ENCODE data around the gene ARHGEF17.

The ARHGEF17 gene

DNA sequence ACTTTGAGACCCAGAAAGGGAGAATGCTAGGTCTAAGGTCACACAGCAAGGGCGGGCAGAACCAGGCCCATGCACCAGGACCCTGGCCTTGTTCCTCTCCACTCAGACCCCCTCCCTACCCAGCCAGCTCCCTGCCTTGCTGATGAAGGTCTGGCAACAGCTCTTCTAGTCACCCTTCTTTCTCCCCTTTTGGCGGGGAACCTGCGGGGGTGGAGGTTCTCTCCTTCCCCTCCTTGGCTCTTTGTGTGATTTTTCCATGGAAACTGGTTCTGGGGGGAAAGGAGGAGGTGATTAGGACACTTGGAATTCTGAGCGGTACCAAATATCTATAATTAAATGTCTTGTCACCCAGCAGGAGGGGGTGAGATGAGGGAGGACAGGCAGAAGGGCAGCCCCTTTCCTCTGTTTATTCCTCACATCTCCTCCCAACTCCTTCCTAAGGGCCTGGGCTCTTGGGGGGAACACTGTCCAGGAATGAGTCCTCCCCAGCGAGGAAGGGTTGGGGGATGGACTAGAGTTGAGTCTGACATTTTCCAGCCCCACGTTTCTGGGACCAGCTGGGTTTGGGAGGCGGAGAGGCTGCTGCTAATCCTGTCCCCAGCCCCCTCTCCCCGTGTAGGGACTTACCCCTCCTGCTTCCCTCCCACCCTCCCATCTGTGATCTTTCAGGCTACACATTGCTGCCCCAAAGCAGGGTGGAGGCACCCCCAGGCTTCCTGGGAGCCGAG is 7.4 kb downstream of the ARHGEF17 start:
- DNase-seq = no peak

DNA sequence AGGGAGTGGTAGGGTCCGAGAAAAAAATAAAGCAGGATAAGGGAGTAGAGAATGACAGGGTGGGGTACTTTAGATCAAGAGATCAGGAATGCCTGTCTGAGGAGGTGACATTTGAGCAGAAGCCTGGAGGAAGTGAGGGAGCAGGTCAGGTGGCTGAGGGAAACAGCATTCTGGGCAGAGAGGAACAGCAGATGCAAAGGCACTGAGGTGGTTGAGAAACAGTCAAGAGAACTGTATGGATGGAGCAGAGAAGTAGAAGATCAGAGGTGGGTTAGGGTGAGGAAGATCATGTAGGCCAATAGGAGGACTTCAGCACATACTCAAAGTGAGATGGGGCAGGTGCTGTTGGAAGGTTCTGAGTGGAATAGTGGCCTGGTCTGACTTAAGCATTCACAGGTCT is 8.3 kb downstream of the ARHGEF17 start:
- DNase-seq = no peak

DNA sequence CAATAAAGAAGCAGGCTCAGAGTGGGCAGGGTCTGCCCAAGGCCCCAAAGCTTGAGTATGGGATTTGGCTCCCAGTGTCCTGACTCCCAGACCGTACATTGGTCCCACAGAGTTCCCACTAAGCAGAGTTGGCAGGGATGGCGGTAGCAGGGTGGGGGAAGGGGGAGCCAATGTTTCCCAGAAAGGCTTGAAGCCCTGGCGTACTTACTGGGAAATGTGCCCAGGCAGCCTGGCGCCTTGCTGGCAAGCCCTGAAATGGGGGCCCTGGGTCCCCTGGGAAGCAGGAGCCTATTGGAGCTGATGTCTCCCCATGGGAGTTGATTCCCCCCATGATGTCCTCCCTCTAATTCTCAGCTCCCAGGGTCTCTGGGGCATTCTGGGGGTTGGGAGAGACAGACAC is 9.3 kb downstream of the ARHGEF17 start:
- DNase-seq = no peak

DNA sequence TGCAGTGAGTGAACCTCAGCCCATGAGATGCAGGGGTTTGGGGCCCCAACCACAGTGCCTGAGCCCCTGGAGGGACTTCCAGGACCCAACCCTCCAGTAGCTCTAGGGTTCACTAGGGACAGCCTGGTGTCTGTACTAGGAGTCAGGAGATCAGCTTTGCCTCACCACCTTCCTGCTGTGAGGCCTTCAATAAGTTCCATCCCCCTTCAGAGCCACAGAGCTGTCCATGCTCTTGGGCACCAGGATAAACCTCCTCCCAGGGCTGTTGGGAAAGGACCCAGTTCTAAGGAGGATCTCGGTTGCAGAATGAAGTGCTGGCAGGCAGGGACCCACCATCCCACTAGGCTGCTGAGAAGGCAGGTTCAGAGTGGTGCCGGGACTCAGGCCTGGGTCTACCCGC is 9.7 kb downstream of the ARHGEF17 start:
- no peak for DNase-seq

DNA sequence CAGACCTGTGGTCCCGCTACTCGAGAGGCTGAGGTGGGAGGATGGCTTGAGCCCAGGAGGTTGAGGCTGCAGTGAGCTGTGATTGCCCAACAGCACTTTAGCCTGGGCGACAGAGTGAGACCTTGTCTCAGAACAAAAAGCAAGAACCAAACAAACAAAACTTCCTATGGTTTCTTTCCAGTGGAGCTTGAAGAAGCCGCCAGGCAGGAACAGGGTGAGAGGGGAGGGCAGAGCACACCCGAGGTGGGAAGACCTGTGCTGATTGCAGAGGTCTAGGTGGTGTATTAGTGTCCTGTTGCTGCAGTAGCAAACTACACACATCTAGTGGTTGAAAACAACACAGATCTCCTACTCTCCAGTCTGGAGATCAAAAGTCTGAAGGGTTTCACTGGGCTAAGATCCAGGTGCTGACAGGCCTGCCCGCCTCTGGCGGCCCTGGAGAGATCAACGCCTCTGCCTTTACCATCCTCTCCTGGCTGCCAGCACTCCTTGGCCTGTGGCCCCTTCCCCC is 10.5 kb downstream of the ARHGEF17 start:
- no peak for DNase-seq

DNA sequence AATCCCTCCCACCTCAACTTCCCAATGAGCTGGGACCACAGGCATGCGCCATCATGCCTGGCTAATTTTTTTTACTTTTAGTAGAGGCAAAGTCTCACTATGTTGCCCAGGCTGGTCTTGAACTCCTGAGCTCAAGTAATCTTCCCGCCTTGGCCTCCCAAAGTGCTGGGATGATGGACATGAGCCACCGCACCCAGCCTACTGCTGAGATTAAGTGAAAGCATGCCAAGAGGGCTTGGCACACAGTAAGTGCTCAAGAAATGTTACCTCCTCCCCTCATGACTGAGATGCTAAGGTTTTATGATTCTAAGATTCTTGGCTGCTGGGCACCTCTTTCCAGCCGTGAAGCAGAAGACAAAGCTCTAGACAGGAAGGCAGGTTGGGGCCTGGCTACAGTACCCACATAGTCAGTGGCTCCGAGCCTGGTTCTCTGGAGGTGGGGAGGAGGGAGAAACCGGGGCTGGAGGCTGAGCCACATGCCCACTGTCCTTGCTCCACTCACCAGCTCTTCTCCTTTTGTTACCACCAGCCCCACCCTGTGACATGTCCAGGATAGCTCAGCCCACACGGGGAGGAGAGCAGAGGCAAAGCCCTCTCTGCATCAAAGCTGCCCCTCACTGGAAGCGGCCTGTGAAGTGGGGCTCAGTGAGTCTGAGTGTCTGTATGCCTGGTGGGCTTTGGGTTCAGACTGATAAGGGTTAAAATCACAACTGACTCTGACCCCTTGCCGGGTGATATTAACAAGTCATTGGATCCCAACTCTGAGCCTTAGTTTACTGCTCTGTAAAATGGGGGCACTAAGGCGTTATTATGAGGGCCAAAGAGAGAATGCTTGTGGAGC is 12.9 kb downstream of the ARHGEF17 start:
- peak; percentile 82 for DNase-seq

DNA sequence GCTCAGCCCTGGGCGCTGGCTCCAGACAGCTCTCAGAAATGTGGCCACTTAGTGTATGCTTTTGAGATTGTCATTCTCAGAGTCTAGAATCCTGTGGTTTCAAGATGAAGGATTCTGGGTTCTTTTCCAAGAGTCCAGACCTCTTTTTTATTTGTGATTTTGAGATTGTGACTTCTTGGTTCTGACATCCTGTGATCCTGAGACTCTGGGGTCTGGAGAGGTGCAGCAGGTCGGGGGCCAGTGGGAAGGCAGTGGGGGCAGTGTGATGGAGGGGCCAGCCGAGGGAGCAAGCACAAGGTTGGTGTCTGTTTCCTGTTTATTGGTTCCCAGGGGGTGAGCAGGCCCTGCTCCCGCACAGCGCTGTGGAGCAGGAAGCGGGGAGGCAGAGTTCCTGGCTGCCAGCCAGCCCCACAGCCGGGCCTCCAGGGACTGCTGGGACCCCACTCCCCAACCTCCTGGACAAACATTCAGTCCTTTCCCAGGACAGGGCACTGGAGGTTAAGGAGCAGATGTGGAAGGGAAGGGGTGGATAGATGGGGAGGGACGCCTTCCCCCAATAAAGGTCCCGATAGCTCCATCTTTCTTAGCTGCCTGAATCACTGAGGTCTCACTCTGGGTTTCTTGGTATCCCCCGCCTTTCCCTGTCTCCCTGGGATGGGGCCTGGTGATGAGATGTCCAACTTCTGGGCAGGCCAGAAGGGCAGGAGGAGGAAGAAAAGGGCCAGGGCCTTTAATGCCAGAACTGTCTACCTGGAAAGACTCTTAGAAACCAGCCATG is 13.7 kb downstream of the ARHGEF17 start:
- DNase-seq = peak; percentile 36

DNA sequence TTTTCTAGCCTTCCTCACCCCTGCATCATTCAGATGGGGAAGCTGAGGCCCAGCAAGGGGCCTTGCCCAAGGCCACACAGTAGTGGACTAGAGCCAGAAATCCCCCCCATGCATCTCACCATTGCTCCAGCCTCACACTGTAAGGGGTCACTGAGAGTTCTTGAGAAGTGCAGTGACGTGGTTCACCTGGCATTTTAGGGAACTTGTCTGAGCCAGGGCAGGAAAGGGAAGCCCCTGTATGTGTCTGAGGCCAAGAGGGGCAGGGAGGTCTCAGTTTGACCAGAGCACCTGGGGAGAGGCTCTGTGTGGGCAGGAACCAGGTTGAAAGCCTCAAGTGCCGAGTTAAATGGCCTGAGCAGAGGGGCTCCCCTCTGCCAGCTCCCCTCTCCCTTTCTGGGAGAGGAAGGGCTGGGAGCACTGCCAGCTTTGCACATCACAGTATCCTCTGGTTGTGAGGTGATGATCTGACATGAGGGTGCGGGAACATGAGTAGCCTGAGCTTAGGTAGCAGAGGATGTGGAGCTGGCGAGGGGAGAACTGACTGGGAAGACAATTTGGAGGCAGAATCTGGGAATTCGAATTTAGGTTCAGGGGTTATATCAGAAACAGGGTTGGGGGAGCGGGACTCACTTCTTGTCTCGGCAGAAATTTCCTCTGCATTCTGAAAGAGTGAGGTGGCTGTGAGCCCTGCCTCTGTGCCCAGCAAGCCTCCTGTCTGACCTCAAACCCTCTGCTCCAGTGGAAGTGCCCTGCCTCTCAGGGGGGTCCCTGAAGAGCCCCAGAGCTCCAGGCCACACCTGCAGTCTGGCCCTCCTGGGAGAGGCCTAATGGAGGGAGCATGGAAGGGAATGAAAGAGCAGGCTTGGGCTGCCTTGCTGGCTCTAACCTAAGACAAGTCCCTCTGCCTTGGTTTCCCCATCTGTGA is 14.6 kb downstream of the ARHGEF17 start:
- peak; percentile 33 for DNase-seq

DNA sequence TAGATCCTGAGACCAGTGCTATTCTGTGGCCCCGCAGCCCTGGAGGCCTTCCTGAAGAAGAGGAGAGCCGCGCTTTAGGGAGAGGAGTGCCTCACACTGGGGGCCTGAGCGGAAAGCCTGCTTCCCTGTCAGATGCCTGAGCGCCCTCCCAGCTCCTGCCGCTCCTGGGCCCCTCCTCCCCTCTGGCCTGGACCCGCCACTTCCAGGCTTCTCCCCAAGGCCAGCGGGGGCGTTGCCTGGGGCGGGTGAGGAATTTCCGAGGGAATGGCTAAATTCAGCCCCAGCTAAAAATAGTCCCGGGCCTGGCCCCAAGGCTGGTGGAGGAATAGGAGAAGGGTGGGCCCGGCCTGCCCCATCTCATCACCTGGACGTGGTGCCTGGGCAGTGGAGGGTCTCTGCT is 15.4 kb downstream of the ARHGEF17 start:
- peak; percentile 81 for DNase-seq

DNA sequence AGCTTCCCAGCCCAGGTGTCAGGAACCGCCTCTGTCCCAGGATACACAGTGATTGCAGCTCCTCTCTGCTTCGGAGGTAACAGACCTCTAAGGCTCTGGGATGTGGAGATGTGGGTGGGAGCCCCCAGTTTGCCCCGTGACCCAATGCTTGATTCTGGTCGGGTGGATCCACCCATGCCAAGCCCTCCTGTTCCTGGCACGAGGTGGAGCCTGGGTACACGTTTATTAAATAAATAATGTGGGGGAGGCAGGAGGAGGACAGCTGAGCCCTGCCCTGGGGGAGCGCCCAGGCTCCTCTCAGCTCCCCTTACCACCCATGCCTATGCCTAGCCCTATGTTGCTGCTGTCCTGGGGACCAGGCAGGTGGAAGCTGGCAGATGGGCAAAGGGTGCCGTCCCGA is 16.0 kb downstream of the ARHGEF17 start:
- no peak for DNase-seq

DNA sequence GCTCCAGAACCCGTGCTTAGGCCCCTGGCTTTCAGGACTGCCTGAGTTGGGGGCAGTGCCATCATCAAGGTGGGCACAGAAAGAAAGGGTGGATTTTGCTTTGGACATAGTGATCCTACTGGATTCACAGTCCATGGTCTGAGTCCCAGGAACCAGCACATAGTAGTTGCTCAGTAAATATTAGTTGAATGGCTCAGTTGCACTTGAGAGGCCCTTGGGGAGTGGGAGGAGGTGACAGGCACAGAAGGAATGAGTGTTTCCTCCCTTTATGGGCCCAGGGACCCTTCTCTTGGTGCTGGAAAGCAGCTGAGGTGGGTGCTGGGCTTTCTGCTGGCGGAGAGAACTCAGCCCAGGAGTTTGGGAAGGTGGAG is 16.6 kb downstream of the ARHGEF17 start:
- no peak for DNase-seq

DNA sequence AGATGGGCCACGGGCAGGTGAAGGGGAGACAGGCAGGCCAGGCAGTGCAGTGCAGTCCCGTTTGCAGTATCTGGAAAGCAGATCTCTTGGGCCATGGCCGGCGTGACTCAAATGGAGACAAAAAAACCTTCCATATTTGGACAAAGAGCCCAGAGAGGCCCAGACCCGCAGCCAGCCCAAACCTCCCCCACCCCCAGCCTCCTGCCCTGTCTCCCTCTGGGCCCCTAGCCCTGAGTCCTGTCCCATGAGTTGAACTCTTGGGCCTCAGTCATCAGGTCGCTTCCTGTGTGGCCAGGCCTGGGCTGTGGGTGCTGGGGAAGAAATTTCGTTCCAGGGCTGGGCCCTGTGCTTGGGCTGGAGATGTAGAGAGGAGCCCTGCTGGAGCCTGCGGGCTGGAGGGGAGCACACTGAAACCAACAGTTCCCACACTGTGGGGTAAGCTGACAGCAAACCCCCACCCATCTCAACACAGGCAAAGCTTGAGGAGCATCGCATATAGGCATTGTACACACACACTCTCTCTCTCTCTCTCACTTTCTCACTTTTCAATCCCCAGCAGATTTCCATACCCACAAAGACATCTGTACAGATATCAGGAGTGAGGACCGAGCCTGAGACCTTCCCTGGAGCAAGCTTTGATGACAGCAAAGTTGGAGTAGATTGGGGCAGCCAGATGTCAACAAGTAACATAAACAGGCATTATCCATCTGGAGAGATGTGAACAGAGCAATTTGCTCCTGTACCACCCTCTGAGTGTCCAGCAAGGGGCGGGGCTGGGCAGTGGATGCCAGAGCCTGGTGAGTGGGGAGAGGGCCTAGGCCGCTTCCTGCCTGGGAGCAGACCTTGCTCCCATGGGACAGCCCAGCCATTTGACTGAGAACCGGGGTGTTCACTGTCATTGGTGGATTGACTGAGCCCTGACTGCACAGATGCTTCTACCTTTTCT is 17.2 kb downstream of the ARHGEF17 start:
- no peak for DNase-seq

DNA sequence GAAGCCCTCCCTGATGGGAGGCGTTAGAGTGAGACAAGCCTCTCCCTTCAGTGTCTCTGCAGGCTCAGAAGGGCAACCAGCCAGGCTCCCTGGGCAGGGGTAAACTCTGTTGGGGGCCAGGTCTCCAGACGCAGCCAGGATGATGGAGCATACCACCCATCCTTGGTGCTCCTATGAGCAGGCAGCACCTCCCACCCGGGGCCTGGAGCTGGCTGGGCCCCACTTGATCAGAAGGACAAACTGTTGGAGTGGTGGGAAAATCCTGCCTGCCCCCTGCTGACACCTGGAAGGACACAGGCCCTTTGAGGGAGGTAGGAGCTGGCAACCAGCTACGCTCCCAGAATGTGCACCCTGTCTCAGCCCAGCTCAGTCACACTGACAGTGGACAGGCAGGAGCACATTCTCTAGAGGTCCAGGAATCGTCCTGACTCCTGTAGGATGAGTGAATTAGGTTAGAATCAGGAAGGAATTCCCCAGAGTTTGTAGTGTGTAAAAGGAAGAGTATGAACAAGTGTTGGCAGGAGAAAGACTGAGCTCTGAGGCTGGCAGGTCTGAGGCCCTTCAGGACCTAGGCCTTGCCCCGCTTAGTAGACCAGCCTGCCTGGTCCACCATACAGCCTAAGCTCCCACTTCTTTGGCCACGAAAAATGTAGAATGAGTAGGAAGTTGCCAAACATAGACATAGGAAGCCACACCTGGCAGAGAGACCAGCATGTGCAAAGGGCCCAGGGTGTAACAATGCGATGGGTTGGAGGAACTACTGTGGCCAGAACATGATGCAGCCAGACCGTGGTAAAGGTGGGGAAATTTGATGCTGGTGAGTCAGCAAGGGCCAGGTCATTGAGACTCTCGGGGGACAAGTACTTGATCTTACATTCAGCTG is 19.1 kb downstream of the ARHGEF17 start:
- DNase-seq = no peak

DNA sequence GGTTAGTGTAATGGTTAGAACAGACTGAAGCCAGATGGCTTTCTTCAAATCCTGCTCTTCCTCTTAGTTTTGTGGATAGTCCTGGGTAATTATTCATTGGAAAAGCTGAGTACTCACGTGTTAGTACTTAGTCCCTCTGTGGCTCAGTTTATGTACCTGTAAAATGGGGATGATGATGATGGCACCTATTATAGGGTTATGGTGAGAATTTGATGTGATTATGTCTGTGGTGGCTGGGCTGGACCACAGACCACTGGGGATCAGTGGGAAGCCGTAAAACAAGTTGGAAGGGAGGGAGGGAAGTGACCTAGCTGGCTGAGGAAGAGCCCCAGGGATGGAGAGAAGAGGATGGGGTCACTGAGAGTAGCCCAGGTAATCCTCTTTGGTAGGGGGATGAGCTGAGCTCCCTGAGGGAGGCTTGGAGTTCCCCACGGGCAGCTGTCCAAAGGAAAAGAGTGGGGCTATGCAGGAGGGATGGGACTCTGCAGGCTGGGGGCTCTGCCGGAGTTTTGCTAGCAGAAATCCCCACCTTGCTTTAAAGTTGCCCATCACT is 19.8 kb downstream of the ARHGEF17 start:
- no peak for DNase-seq

DNA sequence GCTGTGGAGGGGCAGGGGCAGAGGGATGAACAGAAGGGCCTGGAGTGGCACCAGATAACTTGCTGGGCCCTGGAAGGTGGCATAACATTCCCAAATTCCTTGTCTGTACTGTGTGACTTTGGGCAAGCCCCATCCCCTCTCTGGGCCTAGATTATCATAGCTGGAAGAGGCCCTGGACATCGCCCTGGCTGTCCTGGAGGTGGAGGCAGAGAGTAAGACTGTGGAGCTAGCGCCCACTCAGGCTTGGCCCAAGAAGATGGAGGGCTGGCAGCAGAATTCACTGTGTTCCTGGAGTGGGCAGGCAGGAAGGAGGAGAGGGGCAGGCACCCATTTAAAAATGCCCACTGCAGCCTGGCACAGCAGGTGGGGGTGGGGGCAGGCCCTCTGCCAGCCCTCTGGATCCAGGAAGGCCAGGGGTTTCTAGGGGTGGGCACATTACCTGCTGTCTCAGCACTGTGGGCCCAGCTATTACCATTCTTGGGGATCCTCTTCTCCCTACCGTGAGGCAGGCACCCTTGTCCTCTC is 22.6 kb downstream of the ARHGEF17 start:
- DNase-seq = peak; percentile 51

DNA sequence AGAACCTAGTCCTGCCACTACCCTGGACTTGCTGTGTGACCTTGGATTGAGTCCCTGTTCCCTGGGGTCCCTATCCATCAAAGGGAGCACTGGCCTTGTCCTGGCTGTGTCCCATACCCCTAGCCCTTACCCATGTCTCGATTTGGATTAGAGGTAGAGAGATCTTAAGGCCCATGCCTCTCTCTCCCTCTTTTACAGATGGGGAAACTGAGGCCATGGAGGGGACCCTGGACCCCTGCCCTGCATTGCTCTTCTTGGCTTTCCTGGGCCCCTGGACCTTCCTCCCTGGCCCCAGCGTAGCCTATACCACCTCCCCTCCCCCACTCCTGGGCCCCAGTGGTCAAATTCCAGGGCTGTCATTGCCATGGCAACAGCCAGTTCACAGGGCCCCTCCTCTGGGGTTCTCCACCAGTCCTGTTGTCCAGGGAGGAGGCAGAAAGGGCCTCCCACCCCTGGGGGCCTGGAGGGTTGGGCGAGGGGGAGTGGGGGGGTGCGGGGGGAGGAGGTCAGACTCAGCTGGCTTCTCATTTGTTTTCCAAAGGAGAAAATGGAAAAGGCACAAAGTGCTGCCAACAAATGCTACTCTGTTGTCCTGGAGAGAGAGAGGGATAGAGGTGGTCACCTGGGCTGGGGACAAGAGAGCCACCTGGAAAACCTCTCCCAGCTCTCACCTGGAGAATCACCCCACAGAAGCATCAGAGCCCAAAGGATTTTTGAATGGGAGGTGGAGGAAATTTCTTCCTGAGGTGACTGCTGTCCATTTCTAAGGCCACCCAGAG is 23.3 kb downstream of the ARHGEF17 start:
- DNase-seq = peak; percentile 48

DNA sequence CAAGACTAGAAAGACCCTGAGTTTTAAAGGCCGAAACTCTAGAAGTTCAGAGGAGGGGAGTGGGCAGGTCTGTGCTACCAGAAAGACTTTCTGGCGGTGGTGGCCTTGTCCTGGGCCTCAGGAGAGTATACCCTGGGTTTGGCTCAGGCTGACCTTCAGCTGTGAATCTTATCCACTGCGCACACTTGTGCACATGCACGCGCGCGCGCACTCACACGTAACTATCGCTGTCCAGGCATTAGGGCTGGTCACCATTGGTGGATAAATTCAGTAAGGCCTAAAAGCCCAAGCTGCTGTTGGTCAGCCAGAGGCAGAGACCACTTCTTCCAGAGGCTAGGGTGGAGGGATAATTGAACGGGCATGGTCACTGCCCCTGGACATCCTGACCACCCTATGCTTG is 25.1 kb downstream of the ARHGEF17 start:
- no peak for DNase-seq

DNA sequence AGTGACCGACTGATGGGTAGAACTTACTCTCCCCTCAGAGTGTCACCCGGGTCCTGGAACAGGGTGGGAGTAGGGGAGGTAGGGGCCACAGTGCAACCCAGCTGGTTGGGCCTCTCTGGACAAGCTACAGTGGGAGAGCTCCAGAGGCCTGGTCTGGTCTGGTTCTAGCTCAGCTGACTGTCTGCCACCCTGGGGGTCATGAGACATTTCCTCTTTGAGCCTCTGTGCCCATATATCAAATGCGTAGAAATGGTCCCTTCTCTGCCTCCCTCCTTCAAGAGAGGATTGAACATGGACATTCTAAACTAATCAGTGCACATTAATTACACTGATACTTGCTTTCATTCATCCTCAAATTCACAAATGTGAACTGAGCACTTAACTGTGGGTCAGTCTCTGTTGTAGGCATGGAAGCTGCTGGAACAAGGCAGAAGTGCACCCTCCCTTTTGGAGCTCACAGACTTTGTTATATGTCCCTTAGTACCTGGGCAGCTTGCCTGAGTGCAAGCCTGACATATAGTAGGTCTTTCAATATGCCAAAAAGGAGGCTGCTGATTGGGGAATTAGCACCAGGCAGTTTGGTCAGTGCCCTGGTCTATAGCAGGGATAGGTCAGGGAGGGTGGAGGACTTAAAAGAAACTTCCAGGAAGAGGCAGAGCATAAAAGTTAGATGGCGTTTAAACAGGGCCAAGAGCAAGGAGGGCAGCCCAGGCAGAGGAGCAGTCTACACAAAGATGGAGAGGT is 25.7 kb downstream of the ARHGEF17 start:
- DNase-seq = no peak
